Liver (tissue), 9 donors: ENCODE results near the gene WDR90. TPM values are rescaled to one million over a fixed set of nuclear protein-coding genes. Genes with fewer than 3 reads are reported as not detected.

Experiments used
- DNase-seq: peaks from one replicate; pipeline ENCODE4 v3.0.0-alpha.2; 2017; ENCODE audit warnings: low spot score
- H3K27ac ChIP-seq, 2 donors: one replicate each; pipeline ENCODE4 v1.7.0; 2013; ENCODE audit warnings: inconsistent platforms in 2 of 2, low read length in 2 of 2, control low read depth in 1 of 2, low read depth in 1 of 2, mild to moderate bottlenecking in 1 of 2
- H3K27me3 ChIP-seq, 4 donors: one replicate each; pipeline versions ENCODE4 v1.6.1 to v1.7.0; 2013; ENCODE audit warnings: low read length in 3 of 4, inconsistent platforms in 1 of 4, mild to moderate bottlenecking in 1 of 4, moderate library complexity in 1 of 4; ENCODE audit not compliant: control insufficient read depth in 4 of 4, insufficient read depth in 4 of 4
- H3K36me3 ChIP-seq, 4 donors: one replicate each; pipeline versions ENCODE4 v1.6.1 to v1.7.0; 2013; ENCODE audit warnings: low read length in 3 of 4, mild to moderate bottlenecking in 3 of 4, low read depth in 1 of 4, moderate library complexity in 1 of 4; ENCODE audit not compliant: control insufficient read depth in 4 of 4, insufficient read depth in 3 of 4
- H3K4me1 ChIP-seq, 4 donors: one replicate each; pipeline versions ENCODE4 v1.6.1 to v1.7.0; 2013; ENCODE audit warnings: low read length in 3 of 4, mild to moderate bottlenecking in 3 of 4, moderate library complexity in 1 of 4; ENCODE audit not compliant: control insufficient read depth in 4 of 4, insufficient read depth in 4 of 4
- H3K4me3 ChIP-seq, 3 donors: one replicate each; pipeline versions ENCODE4 v1.6.1 to v1.7.0; 2013; ENCODE audit warnings: low read length in 3 of 3, control low read depth in 1 of 3, low read depth in 1 of 3, mild to moderate bottlenecking in 1 of 3
- H3K9ac ChIP-seq, 2 donors: one replicate each; pipeline ENCODE4 v1.7.0; 2013; ENCODE audit warnings: low read length in 2 of 2, mild to moderate bottlenecking in 2 of 2, moderate library complexity in 2 of 2, control low read depth in 1 of 2, low read depth in 1 of 2
- H3K9me3 ChIP-seq, 4 donors: one replicate each; pipeline versions ENCODE4 v1.6.1 to v1.7.0; 2013; ENCODE audit warnings: low read length in 3 of 4; ENCODE audit not compliant: control insufficient read depth in 4 of 4
- ATF3 ChIP-seq: IDR thresholded peaks from 2 replicates; pipeline ENCODE4 v1.6.1; 2016; ENCODE audit warnings: antibody characterized with exemption
- EGR1 ChIP-seq, 2 donors: IDR thresholded peaks; 2 replicates each; pipeline ENCODE4 v1.6.1; 2016 to 2018; ENCODE audit warnings: antibody characterized with exemption in 2 of 2, low read depth in 2 of 2
- FOXA2 ChIP-seq: IDR thresholded peaks from 2 replicates; pipeline ENCODE4 v1.6.1; 2016; ENCODE audit warnings: antibody characterized with exemption
- GABPA ChIP-seq, 2 donors: IDR thresholded peaks in 1 of 2; conservative IDR thresholded peaks in 1 of 2; 2 replicates each; pipeline ENCODE4 v1.6.1; 2016; ENCODE audit warnings: antibody characterized with exemption in 2 of 2, mild to moderate bottlenecking in 1 of 2, moderate library complexity in 1 of 2
- HNF4A ChIP-seq, 2 donors: conservative IDR thresholded peaks; 2 replicates each; pipeline ENCODE4 v1.6.1; 2016; ENCODE audit warnings: antibody characterized with exemption in 2 of 2, mild to moderate bottlenecking in 2 of 2
- HNF4G ChIP-seq: IDR thresholded peaks from 2 replicates; pipeline ENCODE4 v1.6.1; 2016; ENCODE audit warnings: antibody characterized with exemption
- JUND ChIP-seq, 2 donors: IDR thresholded peaks; 2 replicates each; pipeline ENCODE4 v1.6.1; 2016; ENCODE audit warnings: antibody characterized with exemption in 2 of 2
- NR2F2 ChIP-seq: IDR thresholded peaks from 2 replicates; pipeline ENCODE4 v1.6.1; 2016; ENCODE audit warnings: antibody characterized with exemption
- RAD21 ChIP-seq, 2 donors: IDR thresholded peaks; 2 replicates each; pipeline ENCODE4 v1.6.1; 2016; ENCODE audit warnings: antibody characterized with exemption in 2 of 2, mild to moderate bottlenecking in 2 of 2
- REST ChIP-seq: IDR thresholded peaks from 2 replicates; pipeline ENCODE4 v1.6.1; 2016; ENCODE audit warnings: antibody characterized with exemption, mild to moderate bottlenecking
- RXRA ChIP-seq, 2 donors: IDR thresholded peaks; 2 replicates each; pipeline ENCODE4 v1.6.1; 2017 to 2018; ENCODE audit warnings: antibody characterized with exemption in 2 of 2, mild to moderate bottlenecking in 1 of 2
- YY1 ChIP-seq: IDR thresholded peaks from 2 replicates; pipeline ENCODE4 v1.6.1; 2016; ENCODE audit warnings: antibody characterized with exemption, mild to moderate bottlenecking
- ZBTB33 ChIP-seq: IDR thresholded peaks from 2 replicates; pipeline ENCODE4 v1.6.1; 2016; ENCODE audit warnings: antibody characterized with exemption
- WGBS: extraction: QIAGEN DNeasy Blood & Tissue Kit; methylation state at CpG from one replicate; pipeline ENCODE4 v1.1.7; 2013; 5-methylcytosine and 5-hydroxymethylcytosine counted together
- polyA plus RNA-seq, 2 donors: library from polyadenylated mRNA; stranded (reverse) in 1 of 2; unstranded in 1 of 2; fragments of 200-250 nt in 1 of 2; fragments of >200 nt in 1 of 2; fragmentation: Nextera tagmentation in 1 of 2; extraction: Ambion mirVana in 1 of 2; gene quantifications; one replicate each; pipeline versions ENCODE4 v1.2.1 to v1.2.3, GENCODE V29; 2013 to 2015
- total RNA-seq, 2 donors: library from RNA; depleted of rRNA; stranded (reverse); fragments of >200 nt; gene quantifications; one replicate each; pipeline ENCODE4 v1.2.3, GENCODE V29; 2014
- donor health status: healthy.
- donor health status: healthy.
- donor health status: healthy.
- donor health status: healthy.
- donor health status: healthy.

Gene WDR90
- total and polyA plus RNA-seq, 4 donors: 4.7 to 13.4 (median 7.9) TPM

- peak overlapping the region; percentile 65 to 89 for H3K27ac ChIP-seq
- 2% methylated on average over 72 of the region's 72 CpGs for WGBS
- TF ChIP-seq ZBTB33 (no peak), JUND (IDR thresholded peaks at IDR 0.05) (no peak), FOXA2 (no peak), EGR1 (IDR thresholded peaks at IDR 0.05; ENCODE audit: low read depth in 2 of 2) (no peak), RXRA (IDR thresholded peaks at IDR 0.05) (peak in 1 of 2 donors; percentile 49), YY1 (no peak), HNF4A (conservative IDR thresholded peaks at IDR 0.05) (peak; percentile 13 to 34), GABPA (IDR thresholded peaks at IDR 0.05 in 1 of 2, conservative IDR thresholded peaks at IDR 0.05 in 1 of 2) (peak in 1 of 2 donors; percentile 21), RAD21 (IDR thresholded peaks at IDR 0.05) (peak in 1 of 2 donors; percentile 9), HNF4G (no peak), ATF3 (no peak), NR2F2 (peak; percentile 29), REST (no peak)
- peaks cover 0 to 1% (median 0%) of the 10 kb centered on the region in 4 donors for H3K36me3 ChIP-seq
- no peaks in the 10 kb centered on the region for H3K27me3 ChIP-seq
- H3K9me3 ChIP-seq: no peaks in the 10 kb centered on the region
- H3K4me1 ChIP-seq: peaks cover 27 to 71% (median 48%) of the 10 kb centered on the region in 4 donors
- H3K9ac ChIP-seq: peak overlapping the region in 1 of 2 donors; percentile 90
- peak; percentile 63 for DNase-seq
- H3K4me3 ChIP-seq: peak overlapping the region; percentile 66 to 95 (median 73)
Observed at GRCh38 chr16:642189-643049, 6.7 kb upstream of the WDR90 start.

- peak overlapping the region; percentile 37 to 95 (median 73) for H3K4me3 ChIP-seq
- 41% methylated on average over 13 of the region's 13 CpGs for WGBS
- H3K27ac ChIP-seq: peak overlapping the region; percentile 65 to 89
- peaks cover 0 to 1% (median 0%) of the 10 kb centered on the region in 4 donors for H3K36me3 ChIP-seq
- H3K4me1 ChIP-seq: peaks cover 24 to 71% (median 48%) of the 10 kb centered on the region in 4 donors
- H3K27me3 ChIP-seq: no peaks in the 10 kb centered on the region
- H3K9ac ChIP-seq: peak overlapping the region; percentile 60 to 90
- no peaks in the 10 kb centered on the region for H3K9me3 ChIP-seq
- TF ChIP-seq ATF3 (no peak), REST (no peak)
- no peak for DNase-seq
Observed at GRCh38 chr16:643050-643368, 6.2 kb upstream of the WDR90 start.
